A549 (cell line): ENCODE measurements around the gene HS3ST5. TPM values are rescaled to one million over a fixed set of nuclear protein-coding genes. Genes with fewer than 3 reads are reported as not detected.

Experiments
- ATAC-seq, 2 experiments: fragments of 200-7000 bp in 1 of 2; fragments of >200 bp in 1 of 2; cut with Nextera tagmentation in 1 of 2; cut with Tn5 transposase in 1 of 2; 3 replicates each; pipeline versions ENCODE4 v1.8.0 to v1.9.1; 2018 to 2020; ENCODE audit warnings: mild to moderate bottlenecking in 1 of 2, moderate library complexity in 1 of 2
- CTCF ChIA-PET: fragments of 300-600 bp; sonication (Branson Sonifier 250); formaldehyde crosslinking; extraction: SDS; loops from one replicate; lab custom pipeline; 2021; ENCODE audit warnings: antibody characterized with exemption, inconsistent platforms; lab: Yijun Ruan, JAX
- POLR2A ChIA-PET: fragments of 350-600 bp; formaldehyde crosslinking; extraction: SDS; loops from one replicate; lab custom pipeline; 2021; ENCODE audit warnings: antibody characterized with exemption, inconsistent platforms; lab: Yijun Ruan, JAX
- DNase-seq, 2 experiments: peaks; one replicate each; pipeline versions ENCODE4 v3.0.0 to v3.0.0-alpha.2; 2011 to 2016; ENCODE audit warnings: low read depth in 1 of 2, low spot score in 1 of 2
- FAIRE-seq: peaks from 2 replicates; lab custom pipeline; 2011; peaks lifted over from hg19 to GRCh38; lab: Jason Lieb, UNC
- H3K27ac ChIP-seq, 2 experiments: fragments of >200 bp; sonication (Bioruptor Twin); formaldehyde crosslinking; 3 replicates each; pipeline ENCODE4 v1.5.1; 2016 to 2017
- H3K4me1 ChIP-seq: fragments of >200 bp; sonication (Bioruptor Twin); formaldehyde crosslinking; 3 replicates; pipeline ENCODE4 v1.6.1; 2016
- H3K4me2 ChIP-seq: fragments of >200 bp; sonication (Bioruptor Twin); formaldehyde crosslinking; 3 replicates; pipeline ENCODE4 v1.6.1; 2016
- H3K4me3 ChIP-seq: fragments of >200 bp; sonication (Bioruptor Twin); formaldehyde crosslinking; 3 replicates; pipeline ENCODE4 v1.5.1; 2016
- H3K9me3 ChIP-seq: fragments of >200 bp; sonication (Bioruptor Twin); formaldehyde crosslinking; 3 replicates; pipeline ENCODE4 v1.6.1; 2016
- BHLHE40 ChIP-seq: IDR thresholded peaks from 2 replicates; pipeline ENCODE4 v1.6.1; 2012; ENCODE audit warnings: low read depth, low read length, inconsistent platforms
- CBX8 ChIP-seq: fragments of 200-600 bp; sonication (generic); IDR thresholded peaks from 2 replicates; pipeline ENCODE4 v1.6.1; 2016
- FOSL2 ChIP-seq, 2 experiments: fragments of 450-650 bp in 1 of 2; fragments of >200 bp in 1 of 2; sonication (Bioruptor Twin) in 1 of 2; formaldehyde crosslinking; IDR thresholded peaks; 2 replicates each; pipeline versions ENCODE4 v1.5.0 to v1.6.1; 2016 to 2020; ENCODE audit warnings: mild to moderate bottlenecking in 1 of 2, moderate library complexity in 1 of 2
- FOXS1 ChIP-seq: fragments of 250-450 bp; sonication (Bioruptor Pico); IDR thresholded peaks from 2 replicates; pipeline ENCODE4 v1.5.0; 2020; ENCODE audit warnings: mild to moderate bottlenecking, moderate library complexity
- HDAC2 ChIP-seq: fragments of 200-600 bp; sonication (generic); IDR thresholded peaks from 2 replicates; pipeline ENCODE4 v1.6.1; 2016
- HOXA7 ChIP-seq: fragments of 250-450 bp; sonication (Bioruptor Pico); IDR thresholded peaks from 2 replicates; pipeline ENCODE4 v1.5.0; 2020; ENCODE audit warnings: mild to moderate bottlenecking, moderate library complexity
- JUN ChIP-seq, 2 experiments: fragments of >200 bp; sonication (Bioruptor Twin); formaldehyde crosslinking; IDR thresholded peaks; 2 replicates in 1 of 2; 3 replicates in 1 of 2; pipeline ENCODE4 v1.6.1; 2016 to 2017
- KDM1A ChIP-seq: fragments of 200-600 bp; sonication (generic); IDR thresholded peaks from 2 replicates; pipeline ENCODE4 v1.6.1; 2016; ENCODE audit warnings: low read depth, mild to moderate bottlenecking
- KDM5A ChIP-seq: fragments of 200-600 bp; sonication (generic); IDR thresholded peaks from 2 replicates; pipeline ENCODE4 v1.6.1; 2016; ENCODE audit warnings: antibody characterized with exemption, mild to moderate bottlenecking
- PBX3 ChIP-seq: IDR thresholded peaks from 2 replicates; pipeline ENCODE4 v1.6.1; 2012
- RAD21 ChIP-seq, 2 experiments: fragments of >200 bp in 1 of 2; sonication (Bioruptor Twin) in 1 of 2; formaldehyde crosslinking in 1 of 2; IDR thresholded peaks in 1 of 2; conservative IDR thresholded peaks in 1 of 2; 2 replicates in 1 of 2; 3 replicates in 1 of 2; pipeline ENCODE4 v1.6.1; 2012 to 2018; ENCODE audit warnings: inconsistent platforms in 1 of 2
- REST ChIP-seq: fragments of 200-600 bp; sonication (generic); IDR thresholded peaks from 2 replicates; pipeline ENCODE4 v1.6.1; 2016; ENCODE audit warnings: antibody characterized with exemption, mild to moderate bottlenecking, moderate library complexity
- RFX5 ChIP-seq: fragments of 450-650 bp; IDR thresholded peaks from 2 replicates; pipeline ENCODE4 v1.7.1; 2014; ENCODE audit warnings: antibody characterized with exemption, mild to moderate bottlenecking, moderate library complexity
- SMC3 ChIP-seq: fragments of >200 bp; sonication (Bioruptor Twin); formaldehyde crosslinking; IDR thresholded peaks from 3 replicates; pipeline ENCODE4 v1.6.1; 2018; ENCODE audit warnings: inconsistent platforms
- SREBF2 ChIP-seq: fragments of 450-650 bp; IDR thresholded peaks from 2 replicates; pipeline ENCODE4 v1.6.1; 2014; ENCODE audit warnings: mild to moderate bottlenecking, moderate library complexity
- TFCP2L1 ChIP-seq: fragments of 250-450 bp; sonication (Bioruptor Pico); IDR thresholded peaks from 2 replicates; pipeline ENCODE4 v1.5.0; 2021; ENCODE audit warnings: mild to moderate bottlenecking
- ZC3H11A ChIP-seq: fragments of 450-650 bp; IDR thresholded peaks from 2 replicates; pipeline ENCODE4 v1.6.1; 2014; ENCODE audit warnings: antibody characterized with exemption, mild to moderate bottlenecking
- WGBS: methylation state at CpG from one replicate; pipeline ENCODE4 v1.1.6; 2017; ENCODE audit errors: missing lambda C conversion rate; 5-methylcytosine and 5-hydroxymethylcytosine counted together
- polyA plus RNA-seq, 4 experiments: library from polyadenylated mRNA; depleted of rRNA in 3 of 4; stranded (reverse); fragments of >200 nt; fragmentation: RNase III in 1 of 4; extraction: RNeasy Plus Mini Kit Qiagen cat#74134 plus additional on column Dnase treatment in 1 of 4; gene quantifications; 2 replicates in 3 of 4; 3 replicates in 1 of 4; pipeline ENCODE4 v1.2.3, GENCODE V29; 2011 to 2017
- TF ChIP-seq, protein P1 (sequence below): fragments of 450-650 bp; IDR thresholded peaks from 2 replicates; pipeline ENCODE4 v1.6.1; 2014; ENCODE audit warnings: antibody characterized with exemption

Gene HS3ST5
- polyA plus RNA-seq, 2 of the 4 experiments (the other 2 are of a cell fraction): not detected

DNA sequence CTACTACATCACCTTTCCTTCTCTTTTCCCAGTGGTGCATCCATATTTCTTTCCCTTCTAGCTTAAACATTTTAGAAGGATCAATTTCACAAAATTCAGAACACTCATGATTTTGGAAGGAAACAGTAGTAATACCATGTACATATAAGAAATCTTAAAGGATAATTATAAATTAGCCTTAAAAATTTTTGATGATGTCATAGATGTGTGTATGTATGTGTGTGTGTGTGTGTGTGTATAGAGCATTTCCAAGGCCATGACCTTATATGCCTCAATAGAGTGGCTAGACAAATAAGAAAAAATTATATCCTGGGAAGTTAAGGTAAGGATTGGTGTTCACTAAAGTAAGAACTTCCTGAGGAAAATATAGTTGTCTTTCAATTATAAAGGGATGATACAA, 24.1 kb upstream of the HS3ST5 start:
- ChIA-PET POLR2A (no interaction called here), CTCF (no interaction called here)
- no peak for DNase-seq
- peaks cover 13% of the 10 kb centered on the region; the same call in 2 of the 3 replicates for H3K4me1 ChIP-seq
- no peaks in the 10 kb centered on the region for H3K9me3 ChIP-seq
- no peak overlapping the region for H3K4me3 ChIP-seq
- FAIRE-seq: no peak
- H3K4me2 ChIP-seq: no peak overlapping the region
- no peak for TF ChIP-seq ZC3H11A
- no peak for ATAC-seq
- H3K27ac ChIP-seq: no peak overlapping the region

DNA sequence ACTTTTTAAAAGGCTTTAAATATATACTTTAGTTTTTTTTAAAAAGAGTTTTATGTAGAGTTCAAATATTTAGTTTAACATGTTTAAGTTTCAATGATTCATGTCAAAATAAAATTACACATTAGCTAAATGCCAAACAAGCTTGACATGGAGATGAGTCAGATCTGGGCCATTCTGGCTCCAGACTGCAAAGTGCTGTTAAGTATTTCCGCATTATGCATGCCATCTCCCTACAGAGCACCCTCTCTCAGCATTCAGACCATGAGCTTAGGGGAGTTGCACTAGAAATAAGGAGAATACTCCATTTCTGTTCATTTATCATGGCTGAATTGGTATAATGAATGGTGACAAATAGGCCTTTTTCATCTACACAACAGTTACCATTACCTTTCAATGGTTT, 21.5 kb upstream of the HS3ST5 start:
- no peaks in the 10 kb centered on the region for H3K9me3 ChIP-seq
- peak overlapping the region; percentile 37 for H3K4me2 ChIP-seq
- FAIRE-seq (no peak), DNase-seq (peak; percentile 13 to 49)
- ChIA-PET CTCF (no interaction called here), POLR2A (no interaction called here)
- no peak overlapping the region for H3K4me3 ChIP-seq
- 29% methylated on average over 1 of the region's 1 CpG for WGBS
- TF ChIP-seq FOSL2 (IDR thresholded peaks at IDR 0.05): no peak
- peak; percentile 42 for TF ChIP-seq FOSL2 (CRISPR knock-in tag; IDR thresholded peaks at IDR 0.05)
- TF ChIP-seq RAD21 (conservative IDR thresholded peaks at IDR 0.05 in 1 of 2, IDR thresholded peaks at IDR 0.05 in 1 of 2): no peak
- no peak for TF ChIP-seq FOXS1 (CRISPR knock-in tag)
- no peak for TF ChIP-seq PBX3
- TF ChIP-seq SMC3: no peak
- TF ChIP-seq, all 56 proteins: peak for 1
- peaks cover 13% of the 10 kb centered on the region; the same call in 2 of the 3 replicates for H3K4me1 ChIP-seq
- H3K27ac ChIP-seq: no peak overlapping the region
- peak; percentile 76 to 81 for ATAC-seq

DNA sequence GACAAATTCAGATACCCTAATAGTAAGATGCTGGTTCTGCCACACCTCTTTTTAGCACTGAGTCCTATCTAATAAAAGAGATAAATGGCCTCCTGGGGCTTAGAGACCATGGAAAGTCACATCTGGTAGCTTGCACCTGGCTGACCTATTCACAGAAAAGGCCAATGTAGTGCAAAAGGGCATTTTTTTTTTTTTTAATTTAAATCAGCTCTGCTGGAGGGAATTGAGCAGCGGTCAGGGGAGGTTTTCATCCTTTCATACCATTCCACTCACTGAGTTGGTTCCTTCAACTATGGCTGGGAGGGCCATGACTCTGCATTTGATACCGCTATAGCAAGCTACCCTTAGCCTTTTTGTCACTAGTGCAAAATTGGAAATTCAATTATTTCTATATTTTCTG, 20.1 kb upstream of the HS3ST5 start:
- DNase-seq: no peak
- CTCF ChIA-PET: interaction anchor here (0.7 kb wide), 1 partner anchor 395 kb away, joined by 3 read pairs; no protein-coding TSS in a partner anchor
- H3K4me3 ChIP-seq: no peak overlapping the region
- H3K27ac ChIP-seq: no peak overlapping the region
- H3K9me3 ChIP-seq: no peaks in the 10 kb centered on the region
- ATAC-seq: no peak
- TF ChIP-seq JUN (IDR thresholded peaks at IDR 0.05): no peak
- no peak for TF ChIP-seq HOXA7
- no peak for TF ChIP-seq CBX8
- TF ChIP-seq HDAC2: no peak
- no peak for TF ChIP-seq KDM5A
- TF ChIP-seq BHLHE40: no peak
- no peak for TF ChIP-seq REST
- no peak for TF ChIP-seq TFCP2L1
- TF ChIP-seq, protein P1, sequence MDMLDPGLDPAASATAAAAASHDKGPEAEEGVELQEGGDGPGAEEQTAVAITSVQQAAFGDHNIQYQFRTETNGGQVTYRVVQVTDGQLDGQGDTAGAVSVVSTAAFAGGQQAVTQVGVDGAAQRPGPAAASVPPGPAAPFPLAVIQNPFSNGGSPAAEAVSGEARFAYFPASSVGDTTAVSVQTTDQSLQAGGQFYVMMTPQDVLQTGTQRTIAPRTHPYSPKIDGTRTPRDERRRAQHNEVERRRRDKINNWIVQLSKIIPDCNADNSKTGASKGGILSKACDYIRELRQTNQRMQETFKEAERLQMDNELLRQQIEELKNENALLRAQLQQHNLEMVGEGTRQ: no peak
- no peak for TF ChIP-seq SMC3
- TF ChIP-seq KDM1A: no peak
- TF ChIP-seq FOXS1 (CRISPR knock-in tag): no peak
- no peak for TF ChIP-seq RFX5
- no peak for TF ChIP-seq SREBF2
- TF ChIP-seq, all 56 proteins: peak for 0
- Histone ChIP-seq H3K4me1 (peaks cover 13% of the 10 kb centered on the region; the same call in 2 of the 3 replicates), H3K4me2 (no peak overlapping the region)
- POLR2A ChIA-PET: no interaction called here
- WGBS: 81% methylated on average over 2 of the region's 2 CpGs
- FAIRE-seq: no peak
